Vagina (tissue), 2 donors: ENCODE measurements around the gene NFS1. TPM values are rescaled to one million over a fixed set of nuclear protein-coding genes. Genes with fewer than 3 reads are reported as not detected.
"Not testable (repeated sequence)": the region's sequence is repeated elsewhere in the genome, so short reads cannot be mapped to it uniquely, and the experiment has no call there.

Experiments used
- DNase-seq, 2 donors: peaks; one replicate each; pipeline ENCODE4 v3.0.0-alpha.2; 2017; ENCODE audit errors: extremely low spot score in 2 of 2
- H3K27ac ChIP-seq: fragments of 200-600 bp; sonication (generic); one replicate; pipeline ENCODE4 v1.5.1; 2019
- H3K27me3 ChIP-seq: fragments of 200-600 bp; sonication (generic); one replicate; pipeline ENCODE4 v1.5.1; 2019
- H3K36me3 ChIP-seq, 2 donors: fragments of 200-600 bp; sonication (generic); one replicate each; pipeline ENCODE4 v1.5.1; 2017 to 2019
- H3K4me1 ChIP-seq: fragments of 200-600 bp; sonication (generic); one replicate; pipeline ENCODE4 v1.5.1; 2019
- H3K4me3 ChIP-seq, 2 donors: fragments of 200-600 bp; sonication (generic); 1 replicate in 1 of 2; 2 replicates in 1 of 2; pipeline ENCODE4 v1.5.1; 2016 to 2019
- H3K9me3 ChIP-seq: fragments of 200-600 bp; sonication (generic); one replicate; pipeline ENCODE4 v1.5.1; 2019
- POLR2A ChIP-seq, 2 donors: fragments of 450-650 bp; IDR thresholded peaks; one replicate each; pipeline ENCODE4 v1.6.1; 2017; ENCODE audit warnings: antibody characterized with exemption in 2 of 2, mild to moderate bottlenecking in 2 of 2, moderate library complexity in 2 of 2
- POLR2AphosphoS5 ChIP-seq, 2 donors: sonication (generic); formaldehyde crosslinking; IDR thresholded peaks; one replicate each; pipeline ENCODE4 v1.9.0; 2017; ENCODE audit warnings: antibody characterized with exemption in 2 of 2, mild to moderate bottlenecking in 2 of 2, low read depth in 1 of 2; ENCODE audit not compliant: insufficient read depth in 1 of 2
- intact Hi-C: fragments of 100-400 bp; cut with DNase I; formaldehyde crosslinking; loops from one replicate; pipeline ENCODE4 v1.15.1; 2023
- total RNA-seq: library from RNA; depleted of rRNA; stranded (reverse); fragments of >200 nt; gene quantifications from one replicate; pipeline ENCODE4 v1.2.3, GENCODE V29; 2016
- TF ChIP-seq, protein P1 (sequence below), 3 experiments: fragments of 450-650 bp in 2 of 3; fragments of 200-600 bp in 1 of 3; sonication (generic) in 1 of 3; IDR thresholded peaks; one replicate each; pipeline ENCODE4 v1.5.1; 2017 to 2019; ENCODE audit warnings: antibody characterized with exemption in 3 of 3, mild to moderate bottlenecking in 2 of 3, moderate library complexity in 2 of 3

Gene NFS1
- total RNA-seq, 1 donor from 2014 or later = 15.2 TPM

DNA sequence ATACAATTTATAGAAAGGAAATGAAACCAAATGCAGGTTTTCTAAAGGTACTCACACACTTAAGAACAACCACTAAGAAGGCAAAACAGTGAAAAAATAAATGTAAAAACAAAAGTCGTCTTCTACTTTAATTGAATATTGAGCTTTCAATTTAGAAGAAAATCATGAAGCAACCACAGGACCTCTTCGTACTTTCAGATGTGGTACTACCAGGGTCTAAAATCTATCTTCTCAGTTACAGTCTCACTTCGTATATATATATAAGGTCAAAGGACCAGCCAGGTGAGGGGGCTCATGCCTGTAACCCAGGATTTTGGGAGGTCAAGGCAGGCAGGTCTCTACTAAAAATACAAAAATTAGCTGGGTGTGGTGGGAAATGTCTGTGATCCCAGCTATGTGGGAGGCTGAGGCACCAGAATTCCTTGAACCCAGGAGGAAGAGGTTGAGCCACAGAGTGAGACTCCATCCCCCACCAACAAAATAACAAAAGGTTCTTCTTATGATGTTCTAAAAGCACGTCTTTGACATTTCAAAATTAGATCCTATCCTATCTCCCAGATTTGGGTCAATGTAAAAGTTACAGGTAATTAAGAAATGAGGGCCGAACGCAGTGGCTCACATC is 12.5 kb upstream of the NFS1 start:
- no peaks in the 10 kb centered on the region for H3K27me3 ChIP-seq
- no peak for DNase-seq
- peaks cover 5 to 95% of the 10 kb centered on the region in 2 donors for H3K36me3 ChIP-seq
- intact Hi-C loops = no loop called here
- TF ChIP-seq POLR2A (IDR thresholded peaks at IDR 0.05) = no peak
- TF ChIP-seq, protein P1, sequence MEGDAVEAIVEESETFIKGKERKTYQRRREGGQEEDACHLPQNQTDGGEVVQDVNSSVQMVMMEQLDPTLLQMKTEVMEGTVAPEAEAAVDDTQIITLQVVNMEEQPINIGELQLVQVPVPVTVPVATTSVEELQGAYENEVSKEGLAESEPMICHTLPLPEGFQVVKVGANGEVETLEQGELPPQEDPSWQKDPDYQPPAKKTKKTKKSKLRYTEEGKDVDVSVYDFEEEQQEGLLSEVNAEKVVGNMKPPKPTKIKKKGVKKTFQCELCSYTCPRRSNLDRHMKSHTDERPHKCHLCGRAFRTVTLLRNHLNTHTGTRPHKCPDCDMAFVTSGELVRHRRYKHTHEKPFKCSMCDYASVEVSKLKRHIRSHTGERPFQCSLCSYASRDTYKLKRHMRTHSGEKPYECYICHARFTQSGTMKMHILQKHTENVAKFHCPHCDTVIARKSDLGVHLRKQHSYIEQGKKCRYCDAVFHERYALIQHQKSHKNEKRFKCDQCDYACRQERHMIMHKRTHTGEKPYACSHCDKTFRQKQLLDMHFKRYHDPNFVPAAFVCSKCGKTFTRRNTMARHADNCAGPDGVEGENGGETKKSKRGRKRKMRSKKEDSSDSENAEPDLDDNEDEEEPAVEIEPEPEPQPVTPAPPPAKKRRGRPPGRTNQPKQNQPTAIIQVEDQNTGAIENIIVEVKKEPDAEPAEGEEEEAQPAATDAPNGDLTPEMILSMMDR (IDR thresholded peaks at IDR 0.05) = no peak
- no peak for TF ChIP-seq POLR2AphosphoS5 (IDR thresholded peaks at IDR 0.05; ENCODE audit: insufficient read depth in 1 of 2, low read depth in 1 of 2)
- no peaks in the 10 kb centered on the region for H3K9me3 ChIP-seq
- H3K4me1 ChIP-seq = peaks cover 40% of the 10 kb centered on the region
- H3K27ac ChIP-seq = no peak overlapping the region
- H3K4me3 ChIP-seq = no peak overlapping the region

DNA sequence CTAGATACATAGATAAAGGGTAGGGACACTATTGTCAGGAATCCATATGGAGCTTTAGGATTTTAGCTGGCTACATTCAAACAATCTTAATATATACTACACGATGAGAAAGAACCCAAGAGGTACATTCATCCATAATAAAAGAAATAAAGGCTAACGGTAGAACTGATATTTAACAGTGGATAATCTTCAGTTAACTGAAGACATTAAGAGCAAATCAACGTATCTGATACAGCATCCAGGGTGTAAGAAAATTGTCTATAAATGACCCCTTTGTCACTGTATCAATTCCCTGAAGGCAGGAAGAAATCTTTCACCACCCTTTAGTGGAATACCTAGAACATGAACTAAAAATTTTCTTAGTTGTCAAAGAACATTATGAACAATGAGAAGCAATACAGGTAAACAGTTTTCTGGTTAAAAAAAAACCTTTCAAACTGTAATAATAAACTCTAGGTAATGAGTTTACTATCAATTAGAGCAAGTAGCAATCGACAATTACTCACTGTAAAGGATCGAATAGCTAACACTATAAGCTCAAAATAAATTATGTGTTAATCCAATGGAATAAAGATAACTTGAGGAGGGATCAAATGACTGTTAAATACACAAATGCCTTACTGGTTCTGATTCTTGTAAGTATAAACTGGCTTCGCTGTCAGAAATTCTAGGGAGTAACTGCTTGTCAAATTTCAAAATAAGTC is 11.9 kb upstream of the NFS1 start:
- Histone ChIP-seq H3K27ac (no peak overlapping the region), H3K4me1 (peaks cover 40% of the 10 kb centered on the region), H3K9me3 (no peaks in the 10 kb centered on the region)

DNA sequence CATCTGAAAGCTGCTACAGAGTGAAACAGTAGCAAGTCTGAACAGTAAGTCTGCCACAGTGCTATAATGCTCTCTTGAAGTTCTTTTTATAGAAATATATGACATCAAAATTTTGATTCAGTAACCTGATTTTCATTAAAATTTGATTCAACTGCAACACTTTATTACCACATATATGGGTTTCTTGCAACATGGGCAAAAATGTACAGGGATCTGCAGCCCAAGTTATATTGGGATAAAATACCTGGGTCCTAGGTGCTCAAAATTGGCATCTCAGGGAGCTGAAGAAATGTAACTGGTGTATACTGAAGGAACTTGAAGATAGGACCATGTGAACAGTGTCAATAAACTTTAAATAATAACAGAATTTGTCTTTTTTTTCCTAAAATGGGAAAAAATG is 10.9 kb upstream of the NFS1 start:
- peaks cover 45% of the 10 kb centered on the region for H3K4me1 ChIP-seq
- TF ChIP-seq, protein P1 (IDR thresholded peaks at IDR 0.05) = no peak
- TF ChIP-seq POLR2A (IDR thresholded peaks at IDR 0.05) (no peak), POLR2AphosphoS5 (IDR thresholded peaks at IDR 0.05; ENCODE audit: insufficient read depth in 1 of 2, low read depth in 1 of 2) (no peak)
- H3K27me3 ChIP-seq = no peaks in the 10 kb centered on the region
- no peaks in the 10 kb centered on the region for H3K9me3 ChIP-seq
- no peak for DNase-seq
- no peak overlapping the region for H3K4me3 ChIP-seq
- intact Hi-C loops = no loop called here
- no peak overlapping the region for H3K27ac ChIP-seq
- peaks cover 0 to 95% of the 10 kb centered on the region in 2 donors for H3K36me3 ChIP-seq

More for the DNA sequence above, 11.9 kb upstream of the NFS1 start:
- Histone ChIP-seq H3K36me3 (peaks cover 0 to 95% of the 10 kb centered on the region in 2 donors), H3K4me3 (no peak overlapping the region), H3K27me3 (no peaks in the 10 kb centered on the region)
- TF ChIP-seq, protein P1 (IDR thresholded peaks at IDR 0.05) = no peak
- TF ChIP-seq POLR2AphosphoS5 (IDR thresholded peaks at IDR 0.05; ENCODE audit: insufficient read depth in 1 of 2, low read depth in 1 of 2) (no peak), POLR2A (IDR thresholded peaks at IDR 0.05) (no peak)
- intact Hi-C loops = no loop called here
- DNase-seq = no peak

DNA sequence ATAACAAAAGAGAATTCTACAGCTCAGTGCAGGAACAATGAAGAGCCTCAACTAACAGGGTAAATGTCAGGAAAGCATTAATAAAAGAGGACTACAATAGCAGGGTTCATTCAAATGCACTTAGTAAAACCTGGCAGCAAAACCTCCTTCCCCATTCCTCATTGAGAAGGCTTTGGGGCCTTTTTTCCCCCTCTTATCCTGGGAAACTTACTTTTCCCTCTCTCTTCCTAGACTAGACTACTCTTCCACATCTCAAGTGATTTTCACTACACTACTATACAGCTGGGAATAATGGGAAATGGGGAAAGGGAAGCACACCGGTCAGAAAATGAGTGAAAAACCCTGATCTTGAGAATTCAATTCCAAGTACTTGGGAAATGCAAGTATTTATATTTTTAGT is 10.1 kb upstream of the NFS1 start:
- H3K27ac ChIP-seq = no peak overlapping the region
- no peaks in the 10 kb centered on the region for H3K9me3 ChIP-seq
- TF ChIP-seq, protein P1 (IDR thresholded peaks at IDR 0.05) = no peak
- no peak for TF ChIP-seq POLR2A (IDR thresholded peaks at IDR 0.05)
- no peak for DNase-seq
- intact Hi-C loops = no loop called here
- H3K4me3 ChIP-seq = no peak overlapping the region
- no peaks in the 10 kb centered on the region for H3K27me3 ChIP-seq
- H3K36me3 ChIP-seq = peaks cover 0 to 95% of the 10 kb centered on the region in 2 donors
- H3K4me1 ChIP-seq = peaks cover 43% of the 10 kb centered on the region

DNA sequence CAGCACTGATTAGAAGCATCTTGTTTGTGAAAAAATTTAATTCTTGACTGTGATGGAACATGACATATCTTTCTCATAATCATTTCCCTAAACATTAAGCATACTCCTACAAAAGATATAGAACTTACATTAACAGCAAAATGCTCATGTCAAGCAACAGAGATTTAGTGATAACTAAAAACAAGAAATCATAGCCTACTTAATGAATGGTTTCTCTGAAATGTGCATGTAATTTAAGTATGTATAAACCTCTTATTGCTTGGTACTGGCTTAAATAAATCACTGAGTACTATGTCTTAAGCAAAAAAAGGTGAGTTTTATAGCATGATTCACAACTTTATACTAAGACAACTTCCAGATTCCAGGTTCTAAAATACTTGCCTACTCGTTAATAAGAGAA is 9.3 kb upstream of the NFS1 start:
- TF ChIP-seq POLR2AphosphoS5 (IDR thresholded peaks at IDR 0.05; ENCODE audit: insufficient read depth in 1 of 2, low read depth in 1 of 2) = no peak
- TF ChIP-seq, protein P1 (IDR thresholded peaks at IDR 0.05) = no peak
- TF ChIP-seq POLR2A (IDR thresholded peaks at IDR 0.05) = no peak
- intact Hi-C loops = no loop called here

DNA sequence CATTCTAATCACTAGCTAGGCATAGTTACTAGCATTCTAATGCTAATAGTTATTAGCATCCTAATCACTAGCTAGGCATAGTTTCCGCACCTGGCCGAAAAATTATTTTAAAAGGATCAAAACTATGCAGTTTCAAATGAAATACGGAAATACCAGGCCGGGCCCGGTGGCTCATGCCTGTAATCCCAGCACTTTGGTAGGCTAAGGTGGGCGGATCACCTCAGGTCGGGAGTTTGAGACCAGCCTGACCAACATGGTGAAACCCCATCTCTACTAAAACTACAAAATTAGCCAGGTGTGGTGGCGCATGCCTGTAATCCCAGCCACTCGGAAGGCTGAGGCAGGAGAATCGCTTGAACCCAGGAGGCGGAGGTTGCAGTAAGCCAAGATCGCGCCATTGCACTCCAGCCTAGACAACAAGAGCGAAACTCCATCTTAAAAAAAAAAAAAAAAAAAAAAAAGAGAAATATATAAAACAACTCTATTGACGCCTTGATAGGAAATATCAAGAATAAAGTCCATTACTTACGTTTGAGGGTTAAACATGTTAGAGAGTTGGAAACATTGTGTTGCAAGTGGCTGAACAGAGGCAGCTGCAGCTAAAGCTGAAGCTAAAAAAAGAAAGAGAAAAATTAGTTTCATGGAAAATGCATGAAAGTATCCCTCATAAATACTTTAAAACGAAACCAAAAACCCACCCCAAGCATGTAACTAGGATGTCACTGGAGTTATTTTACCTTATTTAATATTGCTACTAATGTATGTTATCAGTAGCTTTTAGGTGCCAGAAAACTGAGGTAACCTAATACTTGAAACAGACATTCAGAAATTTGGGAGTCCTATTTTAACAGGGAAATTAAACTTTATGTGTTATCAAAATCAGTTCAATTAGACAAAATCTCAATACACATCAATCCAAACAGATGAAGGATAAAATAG is 7.7 kb upstream of the NFS1 start:
- H3K9me3 ChIP-seq, H3K27me3 ChIP-seq, H3K4me3 ChIP-seq, H3K27ac ChIP-seq, intact Hi-C loops: not testable (repeated sequence)
- Histone ChIP-seq H3K36me3 (peaks cover 5 to 93% of the 10 kb centered on the region in 2 donors), H3K4me1 (peaks cover 36% of the 10 kb centered on the region)
- peak in 1 of 2 donors; percentile 2 for DNase-seq

More for the DNA sequence above, 9.3 kb upstream of the NFS1 start:
- Histone ChIP-seq H3K4me3 (no peak overlapping the region), H3K27me3 (no peaks in the 10 kb centered on the region), H3K9me3 (no peaks in the 10 kb centered on the region), H3K36me3 (peaks cover 5 to 95% of the 10 kb centered on the region in 2 donors), H3K27ac (no peak overlapping the region), H3K4me1 (peaks cover 36% of the 10 kb centered on the region)
- no peak for DNase-seq

DNA sequence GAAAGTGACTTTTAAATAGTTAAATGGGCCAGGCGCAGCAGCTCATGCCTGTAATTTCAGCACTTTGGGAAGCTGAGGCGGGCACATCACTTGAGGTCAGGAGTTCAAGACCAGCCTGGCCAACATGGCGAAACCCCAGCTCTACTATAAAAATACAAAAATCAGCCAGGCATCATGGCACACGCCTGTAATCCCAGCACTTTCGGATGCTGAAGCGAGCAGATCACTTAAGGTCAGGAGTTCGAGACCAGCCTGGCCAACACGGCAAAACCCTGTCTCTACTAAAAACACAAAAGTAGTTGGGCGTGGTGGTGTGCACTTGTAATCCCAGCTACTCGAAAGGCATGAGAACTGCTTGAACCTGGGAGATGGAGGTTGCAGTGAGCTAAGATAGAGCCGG is 6.7 kb upstream of the NFS1 start:
- H3K27ac ChIP-seq, H3K4me3 ChIP-seq, H3K27me3 ChIP-seq, intact Hi-C loops, H3K9me3 ChIP-seq: not testable (repeated sequence)
- Histone ChIP-seq H3K4me1 (peaks cover 33% of the 10 kb centered on the region), H3K36me3 (peaks cover 5 to 93% of the 10 kb centered on the region in 2 donors)
- DNase-seq = peak in 1 of 2 donors; percentile 32
